ENCODE measurements around the gene VPS13D.

The VPS13D gene, protein sequence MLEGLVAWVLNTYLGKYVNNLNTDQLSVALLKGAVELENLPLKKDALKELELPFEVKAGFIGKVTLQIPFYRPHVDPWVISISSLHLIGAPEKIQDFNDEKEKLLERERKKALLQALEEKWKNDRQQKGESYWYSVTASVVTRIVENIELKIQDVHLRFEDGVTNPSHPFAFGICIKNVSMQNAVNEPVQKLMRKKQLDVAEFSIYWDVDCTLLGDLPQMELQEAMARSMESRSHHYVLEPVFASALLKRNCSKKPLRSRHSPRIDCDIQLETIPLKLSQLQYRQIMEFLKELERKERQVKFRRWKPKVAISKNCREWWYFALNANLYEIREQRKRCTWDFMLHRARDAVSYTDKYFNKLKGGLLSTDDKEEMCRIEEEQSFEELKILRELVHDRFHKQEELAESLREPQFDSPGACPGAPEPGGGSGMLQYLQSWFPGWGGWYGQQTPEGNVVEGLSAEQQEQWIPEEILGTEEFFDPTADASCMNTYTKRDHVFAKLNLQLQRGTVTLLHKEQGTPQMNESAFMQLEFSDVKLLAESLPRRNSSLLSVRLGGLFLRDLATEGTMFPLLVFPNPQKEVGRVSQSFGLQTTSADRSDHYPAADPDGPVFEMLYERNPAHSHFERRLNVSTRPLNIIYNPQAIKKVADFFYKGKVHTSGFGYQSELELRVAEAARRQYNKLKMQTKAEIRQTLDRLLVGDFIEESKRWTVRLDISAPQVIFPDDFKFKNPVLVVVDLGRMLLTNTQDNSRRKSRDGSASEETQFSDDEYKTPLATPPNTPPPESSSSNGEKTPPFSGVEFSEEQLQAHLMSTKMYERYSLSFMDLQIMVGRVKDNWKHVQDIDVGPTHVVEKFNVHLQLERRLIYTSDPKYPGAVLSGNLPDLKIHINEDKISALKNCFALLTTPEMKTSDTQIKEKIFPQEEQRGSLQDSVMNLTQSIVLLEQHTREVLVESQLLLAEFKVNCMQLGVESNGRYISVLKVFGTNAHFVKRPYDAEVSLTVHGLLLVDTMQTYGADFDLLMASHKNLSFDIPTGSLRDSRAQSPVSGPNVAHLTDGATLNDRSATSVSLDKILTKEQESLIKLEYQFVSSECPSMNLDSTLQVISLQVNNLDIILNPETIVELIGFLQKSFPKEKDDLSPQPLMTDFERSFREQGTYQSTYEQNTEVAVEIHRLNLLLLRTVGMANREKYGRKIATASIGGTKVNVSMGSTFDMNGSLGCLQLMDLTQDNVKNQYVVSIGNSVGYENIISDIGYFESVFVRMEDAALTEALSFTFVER (N-terminal part only)

DNA sequence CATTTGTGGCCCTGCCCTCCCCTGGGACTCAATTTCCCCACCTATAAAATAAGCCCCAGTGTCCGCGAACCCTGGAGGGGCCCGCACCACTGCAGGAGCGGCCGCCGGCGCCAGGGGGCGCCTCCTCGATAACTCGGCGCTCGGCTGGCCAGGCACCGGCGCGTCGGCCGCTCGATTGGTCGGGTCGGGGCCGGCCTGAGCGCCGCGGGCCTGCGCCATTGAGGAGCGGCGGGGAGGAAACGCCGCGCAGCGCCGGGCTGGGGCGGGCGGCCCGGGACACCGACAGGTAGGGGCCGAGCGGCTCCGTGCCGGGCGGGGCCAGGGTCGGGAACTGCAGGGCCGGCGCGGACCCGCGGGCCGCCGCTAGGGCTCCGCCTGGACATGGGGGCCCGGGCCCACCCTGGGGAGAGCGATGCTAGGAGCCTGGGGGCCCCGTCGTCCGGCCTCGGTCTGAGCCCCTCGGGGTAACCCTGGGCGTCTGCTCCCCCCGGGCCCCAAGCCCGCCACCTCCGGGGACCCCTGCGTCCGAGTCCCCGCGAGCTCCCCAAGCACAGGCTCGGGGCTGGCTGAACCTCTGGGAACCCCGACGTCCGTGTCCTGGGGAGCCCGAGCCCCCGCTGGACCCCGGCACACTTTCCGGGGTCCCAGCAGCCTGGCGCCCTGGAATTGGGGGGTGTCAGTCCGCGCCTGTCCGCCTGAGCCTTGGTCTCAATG lies at the start of gene VPS13D:
VPS13D (plus strand) TSS at position 196 of the 714 bp plus-strand sequence. CDS start 4,237 bp downstream, outside the sequence.
- POLR2A ChIA-PET = no interaction called here
- peak; percentile 96 for DNase-seq (ENCODE audit: extremely low spot score)
- CTCF ChIA-PET = interaction anchor here (0.6 to 1.5 kb wide), 5 partner anchors 10 to 80 kb away, joined by 3 to 6 read pairs (median 4); no protein-coding TSS in a partner anchor

DNA sequence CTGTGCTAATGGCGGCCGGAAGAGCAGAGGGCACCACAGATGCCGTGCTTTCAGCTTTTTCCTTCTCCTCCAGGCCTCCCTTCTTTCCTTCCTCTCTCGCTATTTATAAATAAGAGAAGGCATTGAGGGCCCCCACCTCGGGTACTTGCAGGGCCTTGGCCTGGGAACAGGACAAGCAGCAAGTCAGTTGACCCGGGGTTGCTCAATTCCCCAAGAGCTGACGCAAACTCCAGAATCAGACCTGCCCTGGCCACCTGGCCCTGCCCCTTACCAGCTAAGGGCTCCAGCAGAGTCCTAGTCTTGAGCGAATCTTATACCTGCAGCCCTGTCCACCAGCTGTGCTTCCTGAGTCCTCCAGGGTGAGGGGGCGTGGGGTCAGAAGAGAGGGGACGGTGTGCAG lies 49.5 kb upstream of the VPS13D start:
- ChIA-PET POLR2A (interaction anchor here (0.6 to 1.0 kb wide), 2 partner anchors 26 to 140 kb away, joined by 3 to 11 read pairs; no protein-coding TSS in a partner anchor), CTCF (interaction anchor here (1.3 to 5.1 kb wide), 3 partner anchors 16 to 55 kb away, joined by 3 to 35 read pairs (median 5); no protein-coding TSS in a partner anchor)
- TF ChIP-seq, protein P1, sequence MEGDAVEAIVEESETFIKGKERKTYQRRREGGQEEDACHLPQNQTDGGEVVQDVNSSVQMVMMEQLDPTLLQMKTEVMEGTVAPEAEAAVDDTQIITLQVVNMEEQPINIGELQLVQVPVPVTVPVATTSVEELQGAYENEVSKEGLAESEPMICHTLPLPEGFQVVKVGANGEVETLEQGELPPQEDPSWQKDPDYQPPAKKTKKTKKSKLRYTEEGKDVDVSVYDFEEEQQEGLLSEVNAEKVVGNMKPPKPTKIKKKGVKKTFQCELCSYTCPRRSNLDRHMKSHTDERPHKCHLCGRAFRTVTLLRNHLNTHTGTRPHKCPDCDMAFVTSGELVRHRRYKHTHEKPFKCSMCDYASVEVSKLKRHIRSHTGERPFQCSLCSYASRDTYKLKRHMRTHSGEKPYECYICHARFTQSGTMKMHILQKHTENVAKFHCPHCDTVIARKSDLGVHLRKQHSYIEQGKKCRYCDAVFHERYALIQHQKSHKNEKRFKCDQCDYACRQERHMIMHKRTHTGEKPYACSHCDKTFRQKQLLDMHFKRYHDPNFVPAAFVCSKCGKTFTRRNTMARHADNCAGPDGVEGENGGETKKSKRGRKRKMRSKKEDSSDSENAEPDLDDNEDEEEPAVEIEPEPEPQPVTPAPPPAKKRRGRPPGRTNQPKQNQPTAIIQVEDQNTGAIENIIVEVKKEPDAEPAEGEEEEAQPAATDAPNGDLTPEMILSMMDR (IDR thresholded peaks at IDR 0.05; ENCODE audit: control extremely low read depth, extremely low read depth, low read depth, missing control alignments) = no peak
- DNase-seq (ENCODE audit: extremely low spot score) = no peak

More for the DNA sequence above, at the start of gene VPS13D:
- TF ChIP-seq, protein P1 (IDR thresholded peaks at IDR 0.05; ENCODE audit: control extremely low read depth, extremely low read depth, low read depth, missing control alignments) = peak; percentile 94

DNA sequence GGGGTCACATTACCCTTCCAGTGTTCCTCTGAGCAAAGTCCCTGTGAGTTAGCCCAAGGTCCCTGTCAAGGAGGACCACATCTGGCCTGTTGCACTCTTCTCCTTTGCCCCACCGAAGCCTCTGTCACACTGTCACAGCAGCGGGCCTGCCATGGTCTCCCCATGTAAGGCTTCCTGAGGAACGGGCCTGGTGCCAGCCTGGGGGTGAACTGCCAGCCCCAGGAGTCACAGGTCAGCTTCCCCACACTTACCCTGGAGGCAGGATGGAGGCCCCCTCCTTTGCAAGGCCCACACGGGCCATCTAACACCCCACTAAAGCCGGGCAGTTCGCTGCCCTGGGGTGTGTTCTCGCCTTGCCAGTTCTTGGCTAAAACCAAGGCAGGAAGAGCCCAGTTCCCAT lies 48.9 kb upstream of the VPS13D start:
- TF ChIP-seq, protein P1 (IDR thresholded peaks at IDR 0.05; ENCODE audit: control extremely low read depth, extremely low read depth, low read depth, missing control alignments) = no peak
- CTCF ChIA-PET = interaction anchor here (1.3 to 5.1 kb wide), 3 partner anchors 15 to 56 kb away, joined by 3 to 35 read pairs (median 5); no protein-coding TSS in a partner anchor
- POLR2A ChIA-PET = interaction anchor here (0.6 kb wide), 1 partner anchor 26 kb away, joined by 11 read pairs; no protein-coding TSS in a partner anchor
- no peak for DNase-seq (ENCODE audit: extremely low spot score)

DNA sequence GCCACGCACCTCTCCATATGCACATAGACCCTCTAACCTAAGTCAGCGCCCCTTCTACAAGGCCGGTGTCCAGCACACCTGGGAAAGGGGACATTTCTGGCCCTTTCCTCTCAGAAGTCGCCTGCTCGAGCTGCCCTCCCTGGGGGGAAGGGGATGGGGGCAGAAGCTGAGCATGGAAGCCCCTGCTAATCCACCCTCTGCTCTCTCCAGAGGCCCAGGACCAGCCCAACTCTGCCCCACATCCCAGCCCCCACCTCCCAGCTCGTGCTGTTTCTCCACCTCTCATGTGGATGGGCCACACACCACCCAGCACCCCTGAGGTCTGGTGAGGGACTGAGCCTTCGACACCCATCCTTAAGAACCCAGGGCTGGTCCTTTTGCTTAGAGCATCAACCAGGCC lies 48.3 kb upstream of the VPS13D start:
- DNase-seq (ENCODE audit: extremely low spot score) = no peak
- CTCF ChIA-PET = interaction anchor here (1.1 to 5.1 kb wide), 5 partner anchors 12 to 56 kb away, joined by 3 to 35 read pairs (median 4); no protein-coding TSS in a partner anchor
- TF ChIP-seq, protein P1 (IDR thresholded peaks at IDR 0.05; ENCODE audit: control extremely low read depth, extremely low read depth, low read depth, missing control alignments) = no peak
- POLR2A ChIA-PET = no interaction called here

DNA sequence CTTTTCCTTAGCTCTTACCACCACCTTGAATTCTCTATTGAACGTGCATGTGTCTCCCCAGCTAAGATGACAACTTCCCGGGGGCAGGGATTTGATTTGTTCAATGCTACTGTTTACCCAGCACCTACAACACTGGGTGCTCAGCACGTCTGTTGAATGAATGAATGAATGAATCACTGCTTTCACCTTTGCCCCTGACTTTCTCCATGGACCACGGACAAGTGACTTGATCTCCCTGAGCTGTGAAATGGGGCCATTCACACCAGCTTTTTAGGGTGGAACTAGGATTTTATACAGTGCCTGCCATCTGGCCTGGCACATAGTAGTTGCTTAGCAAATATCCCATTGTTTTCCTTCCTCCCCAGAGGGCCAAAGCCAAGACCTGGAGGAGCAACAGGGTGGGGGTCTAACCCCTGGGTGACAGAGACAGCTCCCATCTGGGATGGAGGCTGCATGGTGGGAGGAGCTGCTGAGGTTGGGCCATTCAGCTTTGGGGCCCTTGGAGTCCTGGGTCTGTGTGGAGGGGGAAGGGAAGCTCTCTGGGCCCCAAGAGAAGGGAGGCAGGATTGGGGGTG lies 47.3 kb upstream of the VPS13D start:
- CTCF ChIA-PET = interaction anchor here (1.0 to 5.1 kb wide), 14 partner anchors 8 to 65 kb away, joined by 3 to 35 read pairs (median 4); no protein-coding TSS in a partner anchor
- no peak for DNase-seq (ENCODE audit: extremely low spot score)
- POLR2A ChIA-PET = interaction anchor here (0.6 to 1.6 kb wide), 3 partner anchors 13 to 163 kb away, joined by 3 to 9 read pairs (median 4); partner anchors contain the start of gene MIIP
- TF ChIP-seq, protein P1 (IDR thresholded peaks at IDR 0.05; ENCODE audit: control extremely low read depth, extremely low read depth, low read depth, missing control alignments) = no peak
